RKO (cell line): Measurements from ENCODE around the gene CD101.

Experiments
- DNase-seq: peaks from one replicate; pipeline ENCODE4 v3.0.0-alpha.2; 2016; ENCODE audit warnings: low spot score

Gene CD101

GRCh38 chr1:116984406-116985160, 17.0 kb upstream of the CD101 start:
- DNase-seq = no peak

DNA sequence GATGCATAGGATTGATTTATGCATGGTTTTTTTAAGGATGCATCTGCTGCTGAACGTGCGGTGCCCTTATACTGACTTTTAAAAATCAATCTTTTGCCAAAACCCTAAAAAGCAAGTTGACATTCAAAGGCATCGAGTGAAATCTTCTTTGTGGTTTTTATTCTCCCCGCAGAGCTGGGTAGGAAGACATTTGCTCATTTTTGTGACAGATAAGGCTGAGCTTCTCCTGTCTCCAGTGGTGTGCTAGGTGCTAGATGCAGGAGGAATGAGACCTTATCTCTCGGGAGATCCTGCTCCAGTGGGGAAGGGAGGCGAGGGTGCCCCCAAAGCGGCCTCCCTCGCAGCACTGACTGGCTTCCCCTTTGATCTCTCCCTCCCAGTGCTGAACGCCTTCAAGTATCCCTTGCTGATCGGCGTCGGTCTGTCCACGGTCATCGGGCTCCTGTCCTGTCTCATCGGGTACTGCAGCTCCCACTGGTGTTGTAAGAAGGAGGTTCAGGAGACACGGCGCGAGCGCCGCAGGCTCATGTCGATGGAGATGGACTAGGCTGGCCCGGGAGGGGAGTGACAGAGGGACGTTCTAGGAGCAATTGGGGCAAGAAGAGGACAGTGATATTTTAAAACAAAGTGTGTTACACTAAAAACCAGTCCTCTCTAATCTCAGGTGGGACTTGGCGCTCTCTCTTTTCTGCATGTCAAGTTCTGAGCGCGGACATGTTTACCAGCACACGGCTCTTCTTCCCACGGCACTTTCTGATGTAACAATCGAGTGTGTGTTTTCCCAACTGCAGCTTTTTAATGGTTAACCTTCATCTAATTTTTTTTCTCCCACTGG, 14.9 kb upstream of the CD101 start:
- DNase-seq = no peak

GRCh38 chr1:116987256-116987555, 14.4 kb upstream of the CD101 start:
- no peak for DNase-seq

DNA sequence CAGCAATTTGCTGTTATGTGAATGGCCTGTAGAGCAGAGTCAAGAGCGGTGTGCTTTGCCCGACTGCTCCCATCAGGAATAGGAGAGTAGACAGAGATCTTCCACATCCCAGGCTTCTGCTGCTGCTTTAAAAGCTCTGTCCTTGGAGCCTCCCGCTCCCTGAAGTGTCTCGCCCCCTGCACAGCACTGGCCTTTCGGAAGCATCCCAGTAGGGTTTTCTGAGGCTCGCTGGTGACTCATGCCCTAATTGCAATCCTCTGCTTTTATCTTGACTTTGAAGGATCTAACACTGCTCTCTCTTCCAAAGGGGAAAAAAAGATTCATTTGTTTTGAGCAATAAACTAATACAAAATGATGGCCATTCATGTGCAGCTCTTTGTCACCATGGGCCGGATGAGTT, 13.3 kb upstream of the CD101 start:
- no peak for DNase-seq

DNA sequence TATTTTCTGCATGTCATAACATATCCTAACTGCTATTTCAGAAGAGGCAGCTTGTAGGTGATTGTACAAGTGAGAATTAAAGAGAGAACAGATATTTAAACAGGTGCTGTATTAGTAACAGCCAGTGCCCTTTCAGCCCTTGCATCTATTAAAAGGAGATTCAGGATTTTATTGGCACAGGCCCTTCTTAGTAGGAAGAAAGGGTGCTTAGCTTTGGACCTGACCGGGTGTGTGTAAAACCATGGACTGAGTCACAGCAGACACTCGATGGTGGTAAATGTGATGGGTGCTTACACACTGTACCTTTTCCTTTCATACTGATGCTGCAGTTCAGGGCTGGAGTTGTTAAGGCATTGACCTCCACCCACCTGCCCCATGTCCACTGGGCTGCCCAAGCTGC, 12.7 kb upstream of the CD101 start:
- DNase-seq = no peak

DNA sequence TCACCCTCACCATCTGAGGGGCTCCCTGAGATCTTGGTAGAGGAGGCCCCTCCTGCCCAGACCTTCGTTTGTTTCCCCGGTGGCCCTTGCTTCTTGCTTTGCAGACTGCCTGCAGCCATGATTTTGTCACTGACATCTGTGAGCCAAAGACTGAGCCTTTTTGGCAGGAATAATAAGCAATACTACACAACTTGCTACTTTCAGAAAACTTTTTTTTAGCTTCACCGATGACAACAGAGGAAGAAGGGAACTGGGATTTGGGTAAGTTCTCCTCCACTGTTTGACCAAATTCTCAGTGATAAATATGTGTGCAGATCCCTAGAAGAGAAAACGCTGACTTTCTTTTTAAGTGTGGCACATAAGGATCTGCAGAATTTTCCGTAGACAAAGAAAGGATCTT, 11.7 kb upstream of the CD101 start:
- DNase-seq = no peak

- no peak for DNase-seq
These were observed 10.9 kb upstream of the CD101 start for GRCh38 chr1:116990612-116991151.

GRCh38 chr1:116991171-116991845, 10.3 kb upstream of the CD101 start:
- no peak for DNase-seq

DNA sequence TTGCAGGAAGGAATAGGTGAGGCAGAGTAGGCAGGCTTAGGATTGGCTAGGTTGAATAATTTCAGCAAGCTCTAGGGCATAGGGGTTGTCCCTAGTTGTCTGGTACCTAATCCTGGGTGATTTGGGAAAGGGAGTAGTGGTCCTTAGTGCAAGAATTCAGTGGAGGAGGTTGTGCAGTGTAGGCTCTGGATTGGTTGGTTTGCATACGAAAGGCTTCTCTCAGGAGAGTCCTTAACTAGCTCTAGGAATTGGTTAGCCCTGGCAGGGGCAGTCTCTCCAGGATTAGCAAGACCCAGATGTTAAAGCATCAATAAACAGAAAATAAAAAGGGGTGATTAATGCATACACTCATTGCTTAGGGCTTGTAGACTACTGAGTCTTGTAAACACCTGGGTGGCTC, 9.6 kb upstream of the CD101 start:
- DNase-seq = no peak

GRCh38 chr1:116993286-116993685, 8.3 kb upstream of the CD101 start:
- DNase-seq = no peak

GRCh38 chr1:116994411-116994810, 7.1 kb upstream of the CD101 start:
- no peak for DNase-seq

- DNase-seq = no peak
These were observed 4.5 kb upstream of the CD101 start for GRCh38 chr1:116997066-116997465.

DNA sequence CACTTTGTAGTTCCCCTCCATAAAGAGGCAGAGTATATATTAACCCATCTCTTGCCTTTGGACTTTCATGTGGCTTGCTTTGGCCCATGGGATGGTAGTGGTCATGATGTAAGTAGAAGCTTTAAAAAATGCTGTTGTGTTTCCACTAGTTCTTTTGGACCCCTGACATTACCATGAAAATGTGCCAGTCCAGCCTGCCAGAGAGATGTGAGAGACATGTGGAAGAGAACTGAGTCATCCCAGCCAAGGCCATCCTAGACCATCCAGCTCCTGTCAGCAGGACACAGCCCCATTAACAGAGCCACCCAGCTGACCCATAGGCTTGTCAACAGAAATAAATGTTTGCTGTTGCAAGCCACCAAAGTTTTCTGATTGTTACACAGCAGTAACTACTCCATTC, 3.9 kb upstream of the CD101 start:
- no peak for DNase-seq

DNA sequence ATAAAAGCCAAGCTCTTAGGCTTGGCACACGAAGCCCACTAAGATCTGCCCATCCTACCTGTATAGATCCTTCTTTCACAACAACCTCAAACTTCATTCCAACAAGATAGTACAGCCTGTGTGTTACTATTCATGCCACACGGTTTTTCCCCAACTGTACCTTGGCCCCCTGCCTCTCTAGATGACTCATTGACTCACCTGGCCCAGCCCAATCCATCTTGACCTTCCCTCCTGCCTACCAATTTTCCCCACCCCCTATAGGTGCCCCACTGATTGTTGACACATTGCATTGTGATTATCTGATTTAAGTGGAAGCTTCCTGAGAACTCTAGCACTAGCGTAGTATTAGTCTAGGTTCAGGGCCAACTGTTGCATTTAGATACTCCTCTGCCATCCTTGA, 2.0 kb upstream of the CD101 start:
- no peak for DNase-seq

GRCh38 chr1:117000142-117000541, 1.4 kb upstream of the CD101 start:
- DNase-seq = no peak

DNA sequence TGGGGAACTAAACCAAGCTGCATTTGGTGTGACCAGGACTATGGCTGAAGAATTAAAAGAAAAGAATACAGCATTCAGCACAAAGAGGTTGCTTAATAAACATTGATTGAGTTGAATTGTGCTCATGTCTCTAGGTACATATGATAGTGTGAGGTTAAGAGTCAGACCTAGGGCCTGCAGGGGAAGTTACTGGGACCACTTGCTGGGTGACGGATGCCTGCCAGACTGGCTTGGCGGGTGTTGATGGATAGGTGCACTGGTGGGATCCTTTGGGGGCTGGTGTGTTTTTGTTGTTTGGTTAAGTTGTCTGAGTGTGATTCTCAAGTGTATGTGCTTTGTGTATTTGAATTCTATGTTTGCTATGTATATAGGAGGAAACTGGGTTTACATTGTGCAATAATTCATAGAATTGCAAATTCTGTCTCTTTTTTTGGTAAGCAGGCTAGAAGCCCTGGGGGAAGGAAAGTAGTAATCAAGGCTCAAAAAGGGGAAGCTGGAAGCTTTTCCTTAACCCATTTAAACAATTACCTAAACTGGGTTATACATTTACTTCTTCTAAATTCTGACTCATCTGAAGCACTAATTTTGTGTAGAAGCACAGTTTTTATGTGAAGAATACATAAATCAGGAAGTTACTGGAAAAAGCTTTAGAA, 1.8 kb downstream of the CD101 start:
- no peak for DNase-seq

DNA sequence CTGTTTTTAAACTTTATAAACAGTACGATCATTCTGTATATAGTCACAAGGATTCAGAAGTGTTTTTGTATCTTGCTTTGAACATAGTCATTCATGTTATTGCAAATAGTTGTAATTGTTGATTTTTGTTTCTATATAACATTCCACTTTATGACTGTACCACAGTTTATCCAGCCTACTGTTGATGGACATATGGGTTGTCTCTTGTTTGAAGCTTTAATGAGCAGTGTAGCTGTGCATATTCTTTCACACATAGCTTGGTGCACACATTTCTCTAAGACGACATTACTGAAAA, 6.1 kb downstream of the CD101 start:
- DNase-seq = no peak

DNA sequence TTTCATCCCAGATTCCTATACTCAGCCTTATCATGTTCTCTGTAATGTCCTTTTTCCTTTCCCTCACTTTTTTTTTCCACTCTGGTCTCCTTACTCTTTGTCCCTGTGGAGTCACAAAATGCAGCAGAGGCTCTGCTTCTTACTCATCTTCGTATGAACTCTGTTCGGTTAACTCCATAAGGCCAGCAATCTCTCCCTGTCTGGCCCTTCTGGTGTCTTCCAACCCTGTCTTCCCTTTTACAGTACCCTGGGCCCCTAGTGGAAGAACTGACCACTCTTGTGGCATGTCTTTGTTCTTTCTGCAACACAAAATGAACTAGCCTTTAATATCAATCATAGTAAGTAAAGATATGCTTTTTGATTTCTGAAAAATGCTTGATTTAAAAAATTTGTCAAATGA, 7.1 kb downstream of the CD101 start:
- DNase-seq = no peak

DNA sequence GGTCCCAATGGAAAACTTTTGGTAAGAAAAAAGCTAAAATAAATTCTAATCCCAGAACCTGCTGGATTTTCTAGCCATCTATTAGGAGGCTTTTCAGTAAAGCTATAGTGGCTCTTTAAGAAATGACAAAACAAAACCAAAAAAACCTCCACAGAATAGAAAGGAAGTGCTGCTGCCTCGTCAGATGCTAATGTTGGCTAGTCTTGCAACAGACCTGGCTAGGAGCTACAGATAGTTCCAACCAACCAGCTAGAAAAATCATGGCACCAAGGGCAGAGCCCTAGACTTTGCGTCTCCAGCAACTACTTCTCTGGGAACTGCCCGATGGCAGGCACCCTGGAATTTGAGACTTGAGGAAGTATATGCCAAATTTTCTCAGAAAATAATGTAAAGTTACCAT, 7.6 kb downstream of the CD101 start:
- no peak for DNase-seq

DNA sequence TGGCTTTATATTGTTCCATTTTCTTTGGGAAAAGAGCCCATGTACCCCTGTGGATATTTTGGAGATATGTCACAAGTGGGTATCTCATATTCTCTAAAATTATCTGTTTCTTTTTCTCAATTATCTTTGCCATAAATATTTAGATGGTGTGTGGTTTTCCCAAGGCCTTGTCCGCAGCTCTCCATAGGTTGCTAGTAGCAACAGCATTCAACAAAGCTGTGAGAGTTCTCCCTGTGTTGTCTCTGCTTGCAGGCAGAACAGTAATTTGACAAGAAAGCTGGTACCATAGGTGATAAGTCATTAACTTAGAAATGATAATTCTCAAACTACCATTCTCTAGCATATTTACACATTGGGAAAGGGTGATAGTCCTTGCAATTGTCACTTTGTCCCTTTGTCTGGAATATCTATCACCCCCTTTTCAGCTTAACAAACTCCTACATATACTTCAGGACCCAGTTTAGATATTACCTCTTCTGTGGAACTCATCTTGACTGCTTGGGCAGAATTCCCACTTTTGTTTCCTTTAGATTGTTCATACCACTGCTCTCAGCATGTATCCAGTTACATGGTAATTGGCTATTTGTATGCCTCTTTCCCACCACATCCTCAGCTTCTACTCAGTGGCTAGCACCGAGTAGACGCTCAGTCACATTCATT, 8.9 kb downstream of the CD101 start:
- no peak for DNase-seq

GRCh38 chr1:117011334-117011733, 9.8 kb downstream of the CD101 start:
- no peak for DNase-seq

- DNase-seq = no peak
These were observed 11.8 kb downstream of the CD101 start for GRCh38 chr1:117013309-117013858.
